ENCODE results near the gene PNPT1. TPM values are rescaled to one million over a fixed set of nuclear protein-coding genes. Genes with fewer than 3 reads are reported as not detected.
A peak's percentile ranks its signal among the peaks of the same experiment; 100 is the strongest.

PNPT1 gene
- total RNA-seq, 1 donor from 2014 or later: 16.0 TPM

DNA sequence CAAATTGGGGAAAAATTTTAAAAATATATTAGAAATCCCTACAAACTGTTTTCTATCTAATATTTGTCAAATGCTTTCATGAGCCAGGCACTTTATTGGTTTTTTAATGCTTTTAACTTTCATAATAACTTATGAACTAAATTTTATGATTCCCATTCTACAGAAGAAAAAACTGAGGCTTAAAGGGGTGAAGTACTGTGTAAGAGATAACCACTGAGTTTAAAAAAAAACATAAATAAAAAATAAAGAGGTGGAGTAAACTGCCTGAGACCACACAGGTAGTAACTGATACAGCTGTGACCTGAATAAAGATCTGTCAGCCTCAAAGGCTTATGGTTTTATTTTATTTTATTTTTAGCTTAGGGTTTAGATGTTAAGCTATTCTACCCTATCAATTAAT is 24.7 kb downstream of the PNPT1 start:
- no peak for DNase-seq (ENCODE audit: low read depth in 2 of 2)

DNA sequence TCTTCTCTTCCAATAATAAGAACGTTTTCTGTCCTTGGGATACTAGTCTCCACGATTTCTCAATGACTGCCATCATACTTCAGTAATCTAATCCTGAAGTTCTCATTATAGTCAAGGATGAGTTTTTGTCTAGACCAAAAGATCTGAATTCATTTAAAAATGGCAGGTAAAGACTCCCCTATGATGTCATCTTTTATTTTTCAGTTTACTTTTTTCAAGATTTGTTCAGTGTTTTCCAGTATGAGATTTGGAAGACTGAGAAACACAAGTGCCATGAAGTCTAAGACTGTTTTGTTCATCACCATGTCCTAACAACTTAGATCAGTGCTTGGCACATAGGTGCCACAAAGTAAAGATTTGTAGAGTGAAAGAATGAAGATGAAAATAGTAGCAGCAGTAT is 40.4 kb downstream of the PNPT1 start:
- DNase-seq (ENCODE audit: low read depth in 2 of 2): no peak

DNA sequence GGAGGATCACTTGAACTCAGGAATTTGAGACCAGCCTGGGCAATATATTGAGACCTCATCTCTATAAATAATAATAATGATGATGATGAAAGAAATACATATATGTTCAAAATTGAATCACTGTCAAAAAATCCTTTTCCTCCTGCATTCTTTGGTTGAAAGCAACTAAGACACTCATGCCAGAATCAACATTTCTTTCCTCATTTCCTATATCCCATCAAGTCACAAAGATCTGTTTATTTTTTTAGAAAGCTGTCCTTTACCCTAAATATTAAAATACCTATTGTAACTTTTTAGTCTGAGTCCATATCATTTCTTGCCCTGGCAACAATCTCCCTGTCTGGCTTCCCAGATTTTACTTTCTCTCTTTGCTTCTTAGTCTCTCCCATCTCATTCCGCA is 44.4 kb downstream of the PNPT1 start:
- DNase-seq (ENCODE audit: low read depth in 2 of 2): peak; percentile 61 to 74

DNA sequence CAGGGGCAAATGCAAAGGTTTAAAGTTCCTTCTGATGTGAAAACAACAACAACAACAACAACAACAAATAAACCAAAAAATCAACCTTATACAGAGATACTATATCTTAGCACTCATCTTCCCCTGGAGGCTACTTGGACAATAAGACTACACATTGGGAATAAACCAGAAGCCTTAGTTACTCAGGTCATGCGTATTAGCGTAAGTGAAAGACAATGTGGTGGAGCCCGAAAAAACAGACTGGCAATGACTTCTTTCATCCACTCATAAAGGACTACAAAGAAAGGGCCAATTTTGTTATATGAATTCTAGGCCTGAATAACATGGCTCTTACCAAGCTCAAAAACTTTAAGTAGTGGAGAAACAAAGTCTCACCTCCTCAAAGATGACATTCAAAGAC is 56.8 kb downstream of the PNPT1 start:
- DNase-seq (ENCODE audit: low read depth in 2 of 2): no peak

DNA sequence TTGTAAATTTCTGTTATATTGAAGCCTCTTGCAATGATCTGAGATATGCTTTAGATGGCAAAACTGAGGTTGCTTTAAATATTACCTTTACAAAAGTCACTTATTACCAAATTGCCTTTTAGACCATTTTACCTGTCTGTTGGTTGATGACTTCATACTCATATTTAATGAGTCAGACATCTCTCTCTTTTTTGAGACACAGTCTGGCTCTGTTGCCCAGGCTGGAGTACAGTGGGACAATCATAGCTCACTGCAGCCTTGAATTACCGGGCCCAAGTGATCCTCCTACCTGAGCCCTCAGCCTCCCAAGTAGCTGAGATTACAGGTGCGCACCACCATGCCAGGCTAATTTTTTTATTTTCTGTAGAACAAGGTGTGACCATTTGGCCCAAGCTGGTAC is 64.7 kb downstream of the PNPT1 start:
- no peak for DNase-seq (ENCODE audit: low read depth in 2 of 2)

DNA sequence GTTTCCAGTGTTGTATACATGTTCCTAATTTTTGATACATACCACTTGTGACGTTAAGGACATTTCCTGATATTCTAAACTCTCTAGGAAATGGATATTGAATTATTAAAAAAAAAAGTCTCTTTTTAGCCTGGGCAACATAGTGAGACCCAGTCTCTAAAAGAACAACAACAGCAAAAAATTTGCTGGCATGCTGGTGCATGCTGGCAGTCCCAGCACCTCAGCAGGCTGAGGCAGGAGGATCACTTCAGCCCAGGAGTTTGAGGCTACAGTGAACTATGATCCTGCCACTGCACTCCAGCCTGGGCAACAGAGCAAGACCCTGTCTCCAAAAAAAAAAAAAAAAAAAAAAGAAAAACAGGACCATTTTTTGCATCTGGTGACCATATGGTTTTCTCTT is 65.7 kb downstream of the PNPT1 start:
- no peak for DNase-seq (ENCODE audit: low read depth in 2 of 2)

DNA sequence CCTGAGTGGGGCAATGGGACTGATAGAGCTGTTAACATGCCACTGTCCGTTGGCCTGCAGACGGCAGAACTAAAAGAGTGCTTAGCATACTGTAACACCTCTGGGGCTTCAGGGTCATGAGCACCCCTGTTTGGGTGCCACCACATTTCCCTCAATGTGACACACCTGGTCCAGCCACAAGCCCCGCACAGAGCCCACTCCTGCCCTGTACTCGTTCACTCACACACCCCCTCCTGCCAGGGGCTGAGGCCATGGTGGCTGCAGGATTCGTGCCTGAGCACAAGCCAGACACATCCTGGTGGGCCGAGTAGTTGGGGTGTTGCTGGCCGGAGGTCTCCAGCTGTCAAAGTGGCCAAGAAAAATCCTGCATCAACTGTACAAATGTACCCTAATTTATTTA is 71.8 kb downstream of the PNPT1 start:
- no peak for DNase-seq (ENCODE audit: low read depth in 2 of 2)

DNA sequence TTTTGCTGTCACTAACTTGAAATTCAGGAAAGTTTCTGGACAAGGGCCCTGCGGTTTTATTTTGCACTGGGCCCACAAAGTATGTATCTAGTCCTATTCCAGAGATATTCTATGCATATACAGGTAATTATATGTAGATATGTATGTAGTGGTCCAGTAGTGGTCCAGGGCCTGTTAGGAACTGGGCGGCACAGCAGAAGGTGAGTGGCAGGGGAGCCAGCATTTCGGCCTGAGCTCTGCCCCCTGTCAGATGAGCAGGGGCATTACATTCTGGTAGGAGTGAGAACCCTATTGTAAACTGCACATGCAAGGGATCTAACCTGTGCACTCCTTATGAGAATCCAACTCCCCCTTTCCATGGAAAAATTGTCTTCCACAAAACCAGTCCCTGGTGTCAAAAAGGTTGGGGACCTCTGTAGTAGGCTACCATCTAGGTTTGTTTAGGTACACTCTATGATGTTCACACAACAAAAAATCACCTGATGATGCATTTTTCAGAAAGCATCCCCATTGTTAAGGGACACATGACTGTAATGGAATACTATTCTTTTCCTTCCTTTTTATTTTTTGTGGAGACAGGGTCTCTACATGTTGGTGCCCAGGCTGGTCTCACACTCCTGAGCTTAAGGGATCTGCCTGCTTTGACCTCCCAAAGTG is 73.4 kb downstream of the PNPT1 start:
- DNase-seq (ENCODE audit: low read depth in 2 of 2): peak in 1 of 2 donors; percentile 49

DNA sequence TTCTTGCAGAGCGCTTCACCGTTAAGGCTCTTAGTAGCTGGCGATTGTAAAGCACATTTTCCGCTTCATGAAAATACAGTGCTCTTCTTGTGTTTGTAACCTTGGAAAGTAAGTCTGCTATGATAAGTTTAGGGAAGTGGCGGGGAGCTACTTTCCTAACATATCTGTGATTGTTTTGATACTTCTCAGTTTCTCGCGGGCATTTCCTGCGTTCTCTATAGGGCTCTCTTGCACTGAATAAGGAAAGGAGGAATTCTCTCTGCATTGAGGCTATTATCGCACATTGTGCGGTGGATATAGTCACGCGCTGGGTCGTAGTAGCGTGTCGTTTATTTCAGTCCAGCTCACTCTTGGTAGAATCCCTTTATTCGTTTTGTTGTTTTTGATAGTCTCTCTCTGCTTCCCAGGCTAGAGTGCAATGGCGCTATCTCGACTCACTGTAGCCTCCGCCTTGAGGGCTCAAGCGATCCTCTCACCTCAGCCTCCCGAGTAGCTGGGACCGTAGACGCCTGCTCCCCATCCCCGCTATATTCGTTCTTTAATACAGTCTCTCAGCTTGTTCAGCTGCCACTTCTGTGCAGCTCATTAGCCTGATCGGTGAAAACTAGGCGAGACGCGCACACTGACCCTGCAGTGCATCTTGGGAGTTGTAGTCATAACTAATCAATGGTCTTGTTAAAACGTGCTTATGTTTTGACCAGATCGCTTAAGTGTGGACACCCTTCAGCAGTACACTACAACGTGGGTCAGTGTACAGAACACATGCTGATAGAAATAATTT is 75.2 kb downstream of the PNPT1 start:
- peak; percentile 51 to 72 for DNase-seq (ENCODE audit: low read depth in 2 of 2)

DNA sequence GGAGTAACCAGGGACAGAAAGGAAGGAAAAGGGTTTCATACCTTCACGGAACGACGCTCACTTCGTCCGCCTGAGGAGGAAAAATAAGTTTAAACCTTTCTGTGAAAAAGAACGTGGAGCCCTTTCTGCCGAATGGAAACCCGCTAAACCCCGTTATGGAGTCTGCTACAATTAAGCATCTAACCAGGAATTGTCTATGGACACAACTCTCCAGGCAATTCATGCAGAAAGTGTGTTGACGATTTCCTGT is 75.7 kb downstream of the PNPT1 start:
- DNase-seq (ENCODE audit: low read depth in 2 of 2): no peak

DNA sequence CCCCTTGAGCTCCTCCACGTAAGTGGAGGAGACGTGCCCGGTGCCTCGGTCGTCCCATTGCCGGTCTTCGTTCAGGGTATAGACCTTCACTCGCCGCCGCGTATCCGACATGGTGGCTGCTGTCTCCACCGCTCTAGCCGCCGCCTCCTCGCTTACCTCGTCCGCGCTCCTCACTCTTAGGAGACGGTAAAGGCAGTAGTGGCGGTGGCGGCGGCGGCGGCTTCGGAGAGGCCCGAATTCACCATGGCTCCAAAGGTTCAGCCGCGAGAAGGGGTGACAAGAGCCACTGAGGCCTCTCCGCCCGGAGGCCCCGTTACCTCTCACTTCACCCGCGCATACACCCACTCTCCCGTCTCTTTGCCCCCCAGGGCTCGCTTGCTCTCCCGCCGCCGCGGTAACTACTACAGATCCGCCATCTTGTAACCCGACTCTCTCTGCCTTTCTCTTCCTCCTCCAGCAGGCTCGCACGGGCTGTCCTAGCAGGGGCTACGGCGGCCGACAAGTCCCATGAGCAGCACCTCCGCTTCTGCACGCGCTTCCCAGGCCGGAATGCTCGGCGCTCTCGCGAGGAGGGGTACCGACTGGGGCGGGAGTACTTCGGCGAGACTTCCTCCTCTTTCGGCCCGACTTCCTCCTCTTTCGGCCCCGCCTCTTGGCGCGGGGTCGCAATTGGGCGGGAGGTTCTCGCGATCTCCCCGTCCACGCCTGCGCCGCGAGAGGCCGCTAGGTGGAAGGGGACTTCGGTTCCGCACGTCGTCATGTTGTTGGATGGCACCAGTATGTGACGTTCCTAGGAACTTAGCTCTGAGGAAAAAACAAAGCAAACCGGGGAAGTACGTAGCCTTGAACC is 76.2 kb downstream of the PNPT1 start, which contains the start of gene PPP4R3B:
Gene PPP4R3B (minus strand): TSS at position 448 of the 850 bp plus-strand sequence. CDS start 337 bp downstream, at position 111.
- DNase-seq (ENCODE audit: low read depth in 2 of 2): peak; percentile 99 to 100

DNA sequence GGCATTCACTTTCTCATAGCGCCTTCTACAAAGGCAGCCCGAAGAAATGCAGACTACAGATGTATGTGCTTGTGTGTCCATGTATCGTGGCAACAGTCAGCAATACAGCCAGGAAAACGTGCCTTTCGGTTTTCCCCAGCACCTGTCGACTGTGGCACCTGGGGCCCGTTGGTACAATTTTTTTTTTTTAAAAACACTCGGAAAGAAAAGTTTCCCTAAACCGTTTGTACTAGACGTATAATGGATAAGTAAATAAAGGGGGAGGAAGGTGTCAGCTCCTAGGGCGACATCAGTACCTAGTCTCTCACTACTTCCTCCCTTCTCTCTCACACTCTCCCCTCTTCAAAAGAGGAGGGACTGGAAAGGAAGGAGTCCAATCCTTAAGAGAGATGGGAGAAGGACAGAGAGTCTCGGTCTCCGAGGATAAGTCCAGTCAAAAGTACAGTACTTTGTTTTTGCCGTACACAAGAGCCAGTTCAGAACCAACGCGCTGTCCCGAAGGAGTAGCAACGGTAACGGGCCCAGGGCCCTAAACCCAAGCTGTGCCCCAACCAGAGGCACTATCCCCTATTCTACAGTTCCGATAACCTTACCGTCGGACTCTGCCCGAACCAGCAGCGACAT is 77.0 kb downstream of the PNPT1 start:
- peak; percentile 76 to 77 for DNase-seq (ENCODE audit: low read depth in 2 of 2)

DNA sequence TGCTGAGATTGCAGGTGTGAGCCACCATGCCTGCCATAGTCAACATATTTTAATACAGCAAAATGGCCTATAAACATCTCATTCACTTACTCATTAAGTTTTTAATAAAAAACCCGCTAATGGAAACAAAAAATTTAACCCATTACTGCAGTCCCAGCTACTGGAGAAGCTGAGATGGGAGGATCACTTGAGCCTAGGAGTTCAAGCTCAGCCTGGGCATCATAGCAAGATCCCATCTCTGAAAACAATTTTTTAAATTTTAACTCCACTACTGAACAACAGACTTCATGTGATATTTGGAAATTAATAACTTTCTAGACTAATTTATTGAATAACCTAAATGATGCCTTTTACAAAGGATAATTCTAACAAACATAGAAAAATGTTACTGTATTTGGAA is 81.6 kb downstream of the PNPT1 start:
- DNase-seq (ENCODE audit: low read depth in 2 of 2): no peak

DNA sequence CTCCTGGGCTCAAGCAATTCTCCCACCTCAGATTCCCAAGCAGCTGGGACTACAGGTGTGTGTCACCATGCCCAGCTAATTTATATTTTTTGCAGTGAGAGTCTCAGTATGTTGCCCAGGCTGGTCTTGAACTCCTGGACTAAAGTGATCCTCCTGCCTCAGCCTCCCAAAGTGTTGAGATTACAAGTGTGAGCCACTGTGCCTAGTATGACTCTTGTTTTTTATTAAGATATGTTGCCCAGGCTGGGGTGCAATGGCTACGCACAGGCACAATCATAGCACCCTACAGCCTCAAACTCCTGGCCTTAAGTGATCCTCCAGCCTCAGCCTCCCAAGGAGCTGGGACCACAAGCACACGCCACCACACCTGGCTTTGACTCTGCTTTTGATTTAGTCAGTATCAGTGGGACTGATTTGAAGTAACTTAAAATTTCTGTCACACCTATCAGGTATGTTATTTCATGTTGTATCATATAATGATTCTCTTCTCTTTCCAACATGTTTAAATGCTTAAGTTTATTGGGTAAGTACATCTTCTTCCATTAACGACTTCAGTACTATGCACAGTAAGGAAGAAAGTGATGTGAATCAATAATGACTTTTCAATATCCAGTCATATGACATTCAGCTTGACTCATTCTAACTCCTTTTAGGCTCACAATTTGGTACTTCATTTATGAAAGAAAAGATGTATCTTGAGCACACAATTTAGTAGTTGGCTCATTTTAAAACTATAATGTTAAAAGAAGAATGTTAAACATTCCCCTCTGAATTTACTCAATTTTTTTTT is 82.5 kb downstream of the PNPT1 start:
- no peak for DNase-seq (ENCODE audit: low read depth in 2 of 2)

DNA sequence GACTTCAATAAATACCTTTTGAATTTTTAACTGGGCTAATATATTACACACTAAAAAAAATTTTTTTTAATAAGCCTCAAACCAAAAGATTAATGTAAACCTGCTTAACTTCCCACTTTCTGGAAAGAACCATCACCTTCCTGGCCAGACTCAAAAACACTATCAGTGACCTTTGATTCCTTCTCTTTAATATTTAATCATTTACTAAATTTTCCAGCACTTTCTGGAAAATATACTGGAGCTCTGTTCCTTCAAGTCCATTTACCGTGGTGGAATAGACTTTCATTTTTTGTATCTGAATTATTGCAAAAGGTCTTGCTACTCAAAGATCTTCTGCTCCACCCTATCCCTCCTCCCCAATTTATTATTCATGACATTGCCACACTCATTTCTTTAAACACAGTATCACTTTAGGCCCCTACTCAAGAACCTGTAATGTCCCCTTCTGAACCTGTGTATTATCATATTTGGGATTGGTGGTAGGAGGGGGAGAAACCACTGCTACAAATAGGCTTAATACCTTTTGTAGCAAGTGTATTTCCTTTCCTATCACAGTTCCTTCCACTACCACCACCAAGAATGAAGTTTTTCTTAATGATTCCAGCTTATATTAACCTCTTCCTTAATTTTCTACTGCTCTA is 83.6 kb downstream of the PNPT1 start:
- DNase-seq (ENCODE audit: low read depth in 2 of 2): no peak

DNA sequence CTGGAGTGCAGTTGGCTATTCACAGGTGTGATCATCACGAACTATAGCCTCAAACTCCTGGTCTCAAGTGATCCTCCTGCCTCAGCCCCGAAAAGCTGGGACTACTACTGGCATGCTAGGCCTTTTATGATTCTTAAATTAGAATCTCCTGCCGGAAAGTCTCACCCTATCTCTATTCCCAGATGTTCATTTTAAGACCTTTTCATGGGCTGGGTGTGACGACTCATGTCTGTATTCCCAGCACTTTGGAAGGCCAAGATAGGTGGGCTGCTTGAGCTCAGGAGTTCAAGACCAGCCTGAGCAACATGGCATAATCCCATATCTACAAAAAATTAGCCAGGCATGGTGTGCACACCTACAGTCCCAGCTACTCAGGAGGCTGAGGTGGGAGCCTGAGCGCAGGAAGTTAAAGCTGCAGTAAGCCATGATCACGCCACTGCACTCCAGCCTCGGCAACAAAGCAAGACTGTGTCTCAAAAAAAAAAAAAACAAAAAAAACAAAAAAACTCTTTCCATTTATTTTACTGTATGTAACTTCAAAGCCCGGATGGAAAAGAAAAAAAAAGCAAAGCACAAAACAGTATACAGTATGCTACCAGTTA is 84.3 kb downstream of the PNPT1 start:
- DNase-seq (ENCODE audit: low read depth in 2 of 2): no peak

DNA sequence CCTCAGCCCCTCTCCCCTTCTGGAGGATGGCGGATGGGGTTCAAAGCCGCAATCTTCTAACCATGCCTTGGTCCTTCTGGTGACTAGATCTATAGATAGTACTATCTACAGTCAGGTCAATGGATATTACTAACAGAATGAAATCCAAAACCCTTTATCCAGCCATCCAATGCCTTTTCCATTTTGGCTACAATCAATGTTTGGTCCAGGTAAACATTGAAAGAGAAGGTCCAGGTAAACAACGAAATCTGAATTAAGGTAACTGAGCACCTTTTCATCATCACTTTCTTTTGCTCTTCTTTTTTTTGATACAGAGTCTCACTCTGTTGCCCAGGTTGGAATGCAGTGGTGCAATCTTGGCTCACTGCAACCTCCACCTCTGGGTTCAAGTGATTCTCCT is 85.9 kb downstream of the PNPT1 start:
- no peak for DNase-seq (ENCODE audit: low read depth in 2 of 2)

DNA sequence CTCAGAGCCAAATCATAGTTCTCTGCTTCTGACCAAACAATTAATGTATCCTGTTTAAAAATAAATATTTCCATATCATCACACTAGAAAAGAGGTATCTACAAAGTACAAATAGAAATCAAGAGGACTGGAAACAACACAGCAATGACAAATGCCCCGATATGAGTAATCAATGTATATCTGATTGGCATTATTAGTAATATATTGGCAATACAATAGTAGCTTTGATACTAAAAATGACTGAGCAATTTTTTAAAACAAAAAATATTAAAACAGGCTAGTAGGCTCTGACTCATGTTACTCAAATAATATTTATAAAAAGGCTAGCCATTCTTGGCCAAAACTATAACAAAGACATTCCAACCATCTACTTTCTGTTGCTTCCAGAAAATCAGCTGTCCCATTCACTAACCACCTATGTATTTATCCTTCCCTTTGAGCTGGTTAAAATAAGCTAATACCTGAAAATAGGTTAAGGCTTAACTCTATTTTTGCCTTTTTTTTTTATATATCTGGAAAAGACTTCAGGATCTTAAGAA is 89.5 kb downstream of the PNPT1 start:
- DNase-seq (ENCODE audit: low read depth in 2 of 2): peak in 1 of 2 donors; percentile 13

DNA sequence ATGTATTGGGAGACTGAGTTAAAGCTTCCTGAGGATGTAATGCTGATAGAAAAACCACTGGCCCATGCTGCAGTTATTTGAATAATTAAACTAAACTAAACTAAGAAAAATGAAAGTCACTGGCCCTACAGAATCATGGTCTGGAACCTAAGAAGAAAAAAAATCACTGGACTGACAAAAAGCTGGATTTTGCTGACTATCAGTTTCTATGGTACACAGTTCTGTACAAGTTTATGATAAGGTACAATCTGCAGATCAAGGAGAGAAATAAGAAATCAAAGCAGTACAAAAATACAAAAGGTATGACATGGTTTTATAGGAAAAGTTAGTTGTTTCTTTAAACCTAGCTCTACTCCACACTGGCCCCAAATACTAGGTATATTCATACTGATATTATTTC is 91.8 kb downstream of the PNPT1 start:
- no peak for DNase-seq (ENCODE audit: low read depth in 2 of 2)
